HL-60/S4 treated with phorbol 12-myristate 13-acetate at 8.2 ng/mL for 4 days and 3 days (cell line): ENCODE results near the gene NLRP6.
"Not testable (repeated sequence)": the region's sequence is repeated elsewhere in the genome, so short reads cannot be mapped to it uniquely, and the experiment has no call there.

Experiments
- in situ Hi-C: fragments of 300-500 bp; cut with MboI; formaldehyde crosslinking; loops from 2 replicates; pipeline ENCODE4 v1.15.0; 2022; ENCODE audit warnings: low sequenced_read_pairs

The NLRP6 gene

DNA sequence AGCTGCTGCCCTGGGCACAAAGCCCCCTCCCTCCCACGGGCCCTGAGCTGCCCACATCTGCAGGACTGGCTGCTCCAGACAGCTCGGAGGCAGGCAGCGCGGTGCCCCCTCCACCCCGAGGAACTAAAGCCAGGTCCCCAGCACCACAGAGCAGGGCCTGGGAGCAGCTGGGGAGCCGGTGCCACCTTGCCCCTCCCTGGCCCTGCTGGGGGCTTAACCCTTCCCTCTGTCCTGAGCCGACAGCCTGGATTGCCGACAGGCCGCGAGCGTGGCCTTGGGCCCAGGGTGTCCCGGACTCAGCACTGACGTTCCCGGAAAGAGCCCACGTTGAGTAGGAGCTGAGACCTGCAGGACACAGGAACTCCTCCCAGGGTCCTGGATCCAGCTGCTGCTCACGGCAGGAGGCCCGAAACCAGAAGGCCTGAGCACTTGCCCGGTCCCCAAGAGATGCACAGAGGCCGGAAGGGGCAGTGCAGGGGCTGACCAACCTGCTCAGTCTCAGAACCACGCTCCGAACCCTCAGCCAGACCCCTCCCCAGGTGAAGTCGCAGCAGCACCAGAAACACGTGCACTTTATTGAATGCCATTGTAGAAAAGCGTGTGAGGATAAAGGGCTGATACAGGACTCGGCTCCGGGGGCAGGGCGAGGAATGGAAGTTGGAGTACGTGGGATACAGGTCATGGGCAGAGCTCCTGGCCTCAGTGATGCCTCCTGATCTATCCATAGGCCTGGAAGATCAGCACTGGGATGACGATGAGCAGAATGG, 41.1 kb downstream of the NLRP6 start:
- in situ Hi-C loops = not testable (repeated sequence)

DNA sequence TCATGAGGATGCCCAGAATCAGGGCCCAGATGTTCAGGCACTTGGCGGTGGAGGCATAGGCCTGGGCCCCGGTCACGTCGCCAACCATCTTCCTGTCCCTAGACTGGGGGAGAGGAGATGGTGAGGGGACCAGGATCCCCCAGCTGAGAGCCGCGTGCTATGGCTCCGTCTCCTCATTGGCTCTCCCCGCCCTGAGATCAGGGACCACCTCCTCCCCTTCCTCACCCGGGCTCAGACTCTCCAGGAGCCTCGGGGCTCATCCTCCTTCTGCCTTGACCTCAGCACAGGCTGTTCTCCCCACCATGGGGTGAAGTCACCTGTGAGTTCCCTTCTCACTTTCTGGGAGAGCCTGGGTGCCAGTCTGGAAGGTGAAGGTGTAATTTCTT, 41.7 kb downstream of the NLRP6 start:
- in situ Hi-C loops = not testable (repeated sequence)

DNA sequence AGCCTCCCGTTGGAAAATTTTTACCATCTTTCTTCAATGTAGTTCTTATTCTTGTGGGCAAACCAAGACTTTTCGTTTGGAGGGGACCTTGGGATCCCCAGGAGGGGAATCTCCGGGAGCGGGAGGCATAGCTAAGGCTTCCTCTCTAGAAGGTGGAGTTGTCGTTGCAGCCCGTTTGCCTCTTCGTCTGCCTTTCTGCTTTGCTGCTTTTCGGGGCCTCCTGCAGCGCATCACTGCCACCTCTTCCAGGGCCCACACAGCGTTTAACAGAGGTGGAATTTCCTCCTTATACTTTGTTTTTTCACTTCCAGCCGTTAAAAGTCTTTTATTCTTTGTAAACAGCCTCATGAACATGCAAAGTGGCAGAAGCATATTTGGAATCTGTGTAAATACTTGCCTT, 45.9 kb downstream of the NLRP6 start:
- in situ Hi-C loops = no loop called here

DNA sequence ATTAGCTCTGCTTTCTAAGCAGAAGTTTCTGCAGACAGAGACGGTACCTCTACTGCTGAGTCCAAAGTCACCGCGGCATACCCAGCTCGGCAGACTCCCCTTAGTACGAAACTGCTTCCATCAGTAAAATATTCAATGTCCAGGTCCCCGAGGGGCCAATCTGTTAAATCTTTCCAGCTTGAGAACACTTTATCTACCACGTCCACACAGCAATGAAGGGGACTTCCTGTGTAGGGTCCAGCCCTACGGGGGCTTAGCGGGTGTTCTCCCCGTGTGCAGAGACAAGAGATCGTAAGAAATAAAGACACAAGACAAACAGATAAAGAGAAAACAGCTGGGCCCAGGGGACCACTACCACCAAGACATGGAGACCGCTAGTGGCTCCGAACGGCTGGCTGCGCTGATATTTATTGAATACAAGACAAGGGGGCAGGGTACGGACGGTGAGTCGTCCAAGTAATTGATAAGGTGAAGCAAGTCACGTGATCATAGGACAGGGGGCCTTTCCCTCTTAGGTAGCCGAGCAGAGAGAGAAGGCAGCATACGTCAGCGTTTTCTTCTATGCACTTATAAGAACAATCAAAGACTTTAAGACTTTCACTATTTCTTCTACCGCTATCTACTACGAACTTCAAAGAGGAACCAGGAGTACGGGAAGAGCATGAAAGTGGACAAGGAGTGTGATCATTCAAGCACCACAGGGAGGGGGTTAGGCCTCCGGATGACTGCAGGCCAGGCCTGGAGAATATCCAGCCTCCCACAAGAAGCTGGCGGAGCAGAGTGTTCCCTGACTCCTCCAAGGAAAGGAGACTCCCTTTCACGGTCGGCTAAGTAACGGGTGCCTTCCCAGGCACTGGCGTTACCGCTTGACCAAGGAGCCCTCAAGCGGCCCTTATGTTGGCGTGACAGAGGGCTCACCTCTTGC, 46.6 kb downstream of the NLRP6 start:
- in situ Hi-C loops = not testable (repeated sequence)

DNA sequence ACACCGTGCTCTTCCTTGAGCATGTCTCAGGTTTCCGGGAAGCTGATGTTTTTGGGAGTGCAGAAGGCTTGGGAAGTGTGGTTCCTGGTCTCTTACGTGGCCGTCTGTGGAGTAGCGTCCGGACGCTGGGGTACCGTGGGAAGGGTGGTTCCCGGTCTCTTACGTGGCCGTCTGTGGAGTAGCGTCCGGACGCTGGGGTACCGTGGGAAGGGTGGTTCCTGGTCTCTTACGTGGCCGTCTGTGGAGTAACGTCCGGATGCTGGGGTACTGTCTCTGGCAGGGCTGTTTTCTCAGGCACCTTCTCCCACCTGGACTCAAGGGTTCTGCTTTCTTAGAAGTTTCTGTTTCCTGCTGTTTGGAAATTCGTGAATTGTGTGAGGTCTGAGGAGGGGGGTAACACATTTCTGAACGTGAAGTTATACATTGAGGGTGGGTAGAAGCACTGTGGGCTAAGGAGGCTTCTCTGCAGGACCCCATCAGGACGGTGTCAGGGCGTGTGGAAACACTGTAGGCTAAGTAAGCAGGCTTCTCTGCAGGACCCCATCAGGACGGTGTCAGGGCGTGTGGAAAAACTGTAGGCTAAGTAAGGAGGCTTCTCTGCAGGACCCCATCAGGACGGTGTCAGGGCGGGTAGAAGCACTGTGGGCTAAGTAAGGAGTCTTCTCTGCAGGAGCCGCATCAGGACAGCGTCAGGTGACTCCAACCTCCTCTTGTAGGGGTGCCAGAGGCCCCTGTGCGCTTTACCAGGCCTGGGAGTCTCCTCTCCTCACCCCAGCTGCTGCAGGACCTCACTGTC, 47.8 kb downstream of the NLRP6 start:
- in situ Hi-C loops = no loop called here

DNA sequence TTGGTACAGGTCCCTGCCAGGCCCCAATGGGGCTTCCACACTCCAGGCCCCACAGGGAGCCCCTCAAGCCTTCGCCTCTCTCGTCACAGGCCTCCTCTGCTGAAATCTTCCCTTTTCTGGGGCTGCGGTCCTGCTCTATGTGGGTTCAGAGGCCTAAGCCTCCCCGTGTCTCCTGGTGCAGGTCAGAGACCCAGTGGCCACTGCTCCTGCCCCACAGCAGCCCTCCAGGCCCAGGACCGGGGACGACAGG, 48.3 kb downstream of the NLRP6 start:
- in situ Hi-C loops = no loop called here

DNA sequence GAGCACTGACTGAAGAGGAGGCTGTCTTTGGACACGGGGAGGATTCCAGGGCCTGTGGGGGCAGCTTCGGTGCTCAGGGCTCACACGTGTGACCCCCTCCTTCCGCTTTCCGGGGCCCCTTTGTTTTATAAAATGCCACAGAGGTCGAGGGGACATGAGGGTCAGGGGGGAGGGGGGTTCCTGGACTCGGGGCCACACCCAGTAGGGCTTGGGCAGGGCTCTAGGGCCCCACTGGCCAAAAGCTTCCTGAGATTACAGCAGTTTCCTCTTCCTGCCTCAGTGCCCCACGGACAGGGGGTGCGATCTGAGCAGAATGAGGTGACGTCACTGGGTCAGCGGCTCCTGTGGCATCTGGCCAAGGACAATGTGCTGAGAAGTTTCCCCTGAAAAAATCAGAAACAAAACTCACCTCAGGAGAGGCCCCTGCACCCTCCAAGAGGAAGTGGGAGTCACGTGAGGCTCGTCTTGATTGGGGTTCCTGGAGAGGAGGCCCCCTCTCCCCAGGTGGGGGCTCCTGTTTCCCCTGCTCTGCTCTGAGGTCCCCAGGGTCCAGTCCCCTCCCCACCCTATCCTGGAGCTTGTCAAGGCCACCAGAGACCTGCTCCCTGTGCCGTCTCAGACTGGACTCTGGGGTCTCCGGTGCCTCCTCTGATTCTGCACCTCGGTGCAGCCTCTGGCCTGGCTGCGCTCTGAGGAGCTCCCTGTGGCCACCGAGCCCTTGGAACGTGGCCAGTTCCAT, 48.8 kb downstream of the NLRP6 start:
- in situ Hi-C loops = no loop called here

DNA sequence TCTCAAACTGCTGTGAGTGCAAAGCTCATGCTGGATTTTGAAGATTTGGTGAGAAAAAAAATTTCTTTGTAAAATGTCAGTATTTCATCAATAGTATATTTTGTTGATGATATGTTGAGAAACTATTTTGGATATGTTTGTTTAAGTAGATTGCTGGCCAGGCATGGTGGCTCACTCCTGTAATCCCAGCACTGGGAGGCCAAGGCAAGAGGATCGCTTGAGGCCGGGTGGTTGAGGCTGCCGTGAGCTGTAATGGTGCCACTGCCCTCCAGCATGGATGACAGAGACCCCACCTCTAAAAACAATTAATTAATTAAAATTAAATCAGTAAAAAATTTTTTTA, 49.3 kb downstream of the NLRP6 start:
- in situ Hi-C loops = no loop called here

DNA sequence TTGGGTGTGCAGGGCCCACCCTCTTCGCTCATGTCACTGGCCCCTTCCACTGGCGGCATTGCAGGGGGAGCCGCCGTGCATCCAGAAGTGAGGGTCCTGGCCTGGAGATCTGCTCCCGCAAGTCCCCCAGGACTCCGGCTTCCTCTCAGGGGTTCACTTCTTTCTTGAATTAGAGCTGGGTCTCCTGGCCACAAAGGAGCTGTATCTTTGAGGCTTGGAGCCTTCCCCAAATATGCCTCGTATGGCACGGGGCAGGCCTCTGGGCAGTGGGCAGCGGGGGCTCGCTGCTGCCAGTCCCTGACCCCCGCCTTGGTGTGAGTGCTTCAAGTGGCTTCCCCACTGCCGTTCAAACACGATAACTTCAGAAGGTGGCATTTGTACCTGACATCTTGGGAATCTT, 49.8 kb downstream of the NLRP6 start:
- in situ Hi-C loops = no loop called here

DNA sequence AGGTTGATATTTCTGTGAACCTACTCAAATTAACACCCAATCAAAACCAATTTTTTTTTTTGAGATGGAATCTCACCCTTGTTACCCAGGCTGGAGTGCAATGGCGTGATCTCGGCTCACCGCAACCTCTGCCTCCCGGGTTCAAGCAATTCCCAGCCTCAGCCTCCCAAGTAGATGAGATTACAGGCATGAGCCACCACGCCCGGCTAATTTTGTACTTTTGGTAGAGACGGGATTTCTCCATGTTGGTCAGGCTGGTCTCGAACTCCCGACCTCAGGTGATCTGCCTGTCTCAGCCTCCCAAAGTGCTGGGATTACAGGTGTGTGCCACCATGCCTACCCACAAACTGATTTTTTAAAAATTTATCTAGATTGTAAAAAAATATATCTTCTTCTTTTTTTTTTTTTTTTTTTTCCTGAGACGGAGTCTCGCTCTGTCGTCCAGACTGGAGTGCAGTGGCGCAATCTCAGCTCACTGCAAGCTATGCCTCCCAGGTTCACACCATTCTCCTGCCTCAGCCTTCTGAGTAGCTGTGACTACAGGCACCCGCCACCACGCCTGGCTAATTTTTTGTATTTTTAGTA, 50.4 kb downstream of the NLRP6 start:
- in situ Hi-C loops = not testable (repeated sequence)

DNA sequence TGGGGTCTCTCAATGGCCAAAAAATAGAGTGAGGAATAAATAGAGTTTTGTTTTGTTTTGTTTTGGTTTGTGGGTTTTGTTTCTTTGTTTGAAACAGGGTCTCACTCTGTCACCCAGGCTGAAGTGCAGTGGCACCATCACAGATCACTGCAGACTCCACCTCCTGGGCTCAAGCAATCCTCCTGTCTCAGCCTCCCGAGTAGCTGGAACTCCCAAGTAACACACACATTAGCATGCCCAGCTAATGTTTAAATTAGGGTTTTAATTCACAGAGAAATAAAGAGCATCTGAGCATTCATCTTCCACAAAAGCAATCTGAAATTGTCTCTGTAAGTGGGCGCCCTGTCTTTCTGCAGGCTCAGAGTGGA, 51.7 kb downstream of the NLRP6 start:
- in situ Hi-C loops = no loop called here

DNA sequence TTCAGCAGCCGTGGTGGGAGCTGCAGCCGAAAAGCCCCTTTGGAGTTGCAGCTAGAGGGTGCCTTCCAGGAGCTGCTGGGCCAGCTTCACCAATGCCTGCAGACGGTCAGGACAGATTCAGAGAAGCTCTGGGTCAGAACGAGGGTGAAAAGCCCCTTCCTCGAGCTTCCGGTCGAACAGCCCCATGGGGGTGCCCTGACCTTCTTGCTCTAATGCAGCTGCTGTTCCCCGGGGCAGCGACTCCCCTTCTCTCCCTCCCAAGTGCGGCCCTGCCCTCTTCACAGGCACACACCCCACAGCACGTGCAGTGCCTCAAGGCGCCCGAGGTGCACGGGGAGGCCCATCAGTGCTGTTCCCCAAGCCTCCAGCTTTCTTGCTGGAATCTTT, 52.1 kb downstream of the NLRP6 start:
- in situ Hi-C loops = no loop called here

DNA sequence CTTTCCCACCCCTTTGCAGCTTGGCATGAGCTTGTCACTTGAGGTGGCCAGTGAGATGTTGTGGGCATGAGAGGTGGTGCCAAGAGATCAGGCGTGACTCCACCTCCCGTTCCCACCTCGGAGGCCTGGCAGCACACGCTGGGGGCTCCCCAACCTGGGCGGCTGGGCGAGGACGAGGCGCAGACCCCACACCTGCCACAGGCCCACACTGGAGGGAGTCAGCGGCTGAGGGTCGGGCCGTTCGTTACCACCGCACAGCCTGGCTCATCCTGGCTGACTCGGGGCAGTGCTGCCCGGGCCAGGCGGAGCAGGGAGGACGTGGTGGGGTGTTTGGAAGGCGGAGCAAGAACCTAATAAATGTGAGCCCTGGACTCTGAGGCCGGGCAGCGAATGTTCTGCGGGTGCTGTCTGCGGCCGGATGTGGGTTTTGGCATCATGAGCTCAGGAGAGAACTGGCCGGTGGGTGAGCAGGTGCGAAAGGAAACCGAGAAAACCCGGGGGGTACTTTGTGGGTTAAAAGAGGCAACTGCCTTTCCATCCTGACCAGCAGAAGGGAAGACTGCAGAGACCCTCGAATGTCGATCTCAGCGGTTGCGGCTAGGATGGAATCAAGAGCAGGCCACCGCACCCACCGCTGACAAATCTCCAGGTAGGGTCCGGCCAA, 52.6 kb downstream of the NLRP6 start:
- in situ Hi-C loops = no loop called here

DNA sequence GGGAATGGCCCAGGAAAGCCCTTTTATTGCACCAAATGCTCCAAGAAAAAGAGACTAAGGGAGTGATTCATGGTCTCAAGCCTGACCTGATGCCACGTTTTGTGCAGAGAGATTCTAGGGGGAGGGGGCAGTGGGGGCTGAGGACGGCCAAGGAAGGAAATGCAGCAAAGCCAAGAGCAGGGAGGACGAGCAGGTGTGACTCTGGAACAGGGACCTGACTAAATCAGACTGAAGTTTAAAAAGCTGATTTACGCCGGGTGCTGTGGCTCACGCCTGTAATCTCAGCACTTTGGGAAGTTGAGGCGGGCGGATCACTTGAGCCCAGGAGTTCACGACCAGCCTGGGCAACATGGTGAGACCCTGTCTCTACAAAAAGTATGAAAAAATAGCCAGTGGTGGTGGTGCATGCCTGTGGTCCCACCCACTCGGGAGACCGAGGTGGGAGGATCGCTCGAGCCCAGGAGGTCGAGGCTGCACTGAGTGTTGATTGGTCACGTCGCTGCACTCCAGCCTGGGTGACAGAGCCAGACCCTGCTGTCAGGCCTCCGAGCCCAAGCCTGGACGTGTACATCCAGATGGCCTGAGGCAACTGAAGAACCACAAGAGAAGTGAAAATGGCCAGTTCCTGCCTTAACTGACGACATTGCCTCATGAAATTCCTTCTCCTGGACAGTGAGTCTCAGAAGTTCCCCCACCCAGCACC, 53.3 kb downstream of the NLRP6 start:
- in situ Hi-C loops = no loop called here

DNA sequence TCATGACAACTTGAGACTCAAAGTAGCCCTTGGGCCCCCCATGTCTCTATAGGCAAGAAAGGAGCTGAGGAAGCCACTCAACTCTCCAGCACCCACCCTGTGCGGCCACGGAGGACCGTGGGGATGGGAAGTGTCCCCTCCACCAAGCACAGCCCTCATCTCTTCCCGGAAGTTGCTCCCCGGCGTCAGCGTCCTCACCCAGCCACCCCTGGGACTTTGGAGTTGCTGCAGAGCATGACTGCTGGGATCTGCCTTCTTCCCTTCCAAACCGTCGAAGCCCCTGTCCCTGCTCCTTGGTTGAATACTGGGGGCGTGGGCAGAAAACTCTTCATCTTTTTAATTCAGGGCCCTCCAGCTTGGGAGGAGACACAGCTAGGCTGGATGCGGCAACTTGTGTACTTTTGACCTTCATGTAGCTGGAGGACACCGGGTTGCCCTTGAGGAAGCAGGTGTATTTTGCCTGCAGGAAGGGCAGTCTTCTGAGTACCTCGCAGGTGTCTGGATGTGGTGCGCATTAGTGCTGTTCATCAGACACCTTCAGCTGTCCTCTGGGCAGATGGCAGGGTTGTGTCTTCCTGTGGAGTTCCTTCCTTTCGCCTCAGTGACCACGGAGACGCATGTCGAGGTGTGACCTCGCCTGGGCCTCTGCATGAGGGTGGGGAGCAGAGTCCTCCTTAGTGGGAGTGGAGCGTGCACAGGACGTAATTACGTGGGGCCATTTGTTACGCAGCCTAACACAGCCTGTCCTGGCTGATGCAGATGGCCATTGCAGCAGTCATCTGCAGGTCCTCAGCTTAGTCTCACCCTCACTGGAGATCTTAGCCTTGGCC, 54.7 kb downstream of the NLRP6 start:
- in situ Hi-C loops = no loop called here

DNA sequence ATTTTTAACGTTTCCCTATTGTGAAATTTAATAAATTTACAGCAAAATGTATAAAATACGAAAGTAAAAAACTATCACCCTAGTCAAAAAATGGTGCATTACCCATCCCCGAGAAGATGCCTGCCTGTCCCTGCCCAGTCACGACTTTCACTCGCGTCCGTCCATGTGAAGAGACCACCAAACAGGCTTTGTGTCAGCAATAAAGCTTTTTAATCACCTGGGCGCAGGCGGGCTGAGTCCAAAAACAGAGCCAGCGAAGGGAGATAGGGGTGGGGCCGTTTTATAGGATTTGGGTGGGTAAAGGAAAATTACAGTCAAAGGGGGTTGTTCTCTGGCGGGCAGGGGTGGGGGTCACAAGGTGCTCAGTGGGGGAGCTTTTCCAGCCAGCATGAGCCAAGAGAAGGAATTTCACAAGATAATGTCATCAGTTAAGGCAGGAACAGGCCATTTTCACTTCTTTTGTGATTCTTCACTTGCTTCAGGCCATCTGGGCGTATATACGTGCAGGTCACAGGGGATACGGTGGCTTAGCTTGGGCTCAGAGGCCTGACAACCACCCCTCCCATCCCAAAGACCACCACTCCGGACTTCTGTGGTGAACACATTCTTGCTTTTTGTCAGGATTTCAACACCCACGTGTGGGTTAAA, 55.5 kb downstream of the NLRP6 start:
- in situ Hi-C loops = not testable (repeated sequence)

DNA sequence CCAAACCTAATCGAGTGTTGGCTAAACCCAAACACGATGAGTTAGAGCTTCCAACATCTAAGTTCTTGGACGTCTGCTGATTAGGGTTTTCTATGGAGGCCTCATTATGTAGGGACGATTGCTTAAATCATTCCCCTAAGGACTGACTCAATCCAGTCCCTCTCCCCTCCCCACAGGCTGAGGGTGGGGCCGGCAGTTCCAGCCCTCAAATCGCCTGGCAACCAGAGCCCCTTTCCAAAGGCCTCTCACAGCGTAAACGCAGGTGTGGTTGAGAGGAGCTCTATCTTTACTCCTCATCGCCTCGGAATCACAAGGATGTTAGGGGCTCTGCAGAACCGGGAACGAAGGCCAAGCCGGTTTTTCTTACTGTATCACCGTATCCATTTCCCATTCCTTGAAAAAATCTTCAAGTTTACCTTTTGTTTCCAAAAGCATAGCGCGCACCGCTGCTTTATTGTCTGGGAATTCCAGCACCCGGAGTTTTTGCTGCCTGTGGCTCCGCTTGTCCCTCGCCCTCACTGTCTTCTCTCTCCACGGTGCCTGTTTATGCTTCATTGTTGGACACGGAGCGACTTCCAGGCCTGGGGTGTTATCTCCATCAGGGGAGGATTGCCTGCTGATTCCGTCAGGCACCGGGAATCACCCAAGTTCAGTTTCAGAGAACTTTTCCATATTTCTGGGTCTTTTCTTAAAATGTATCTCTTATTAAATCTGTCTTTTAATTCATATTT, 56.2 kb downstream of the NLRP6 start:
- in situ Hi-C loops = no loop called here
